Muscle layer of colon (tissue), 2 donors: ENCODE results near the gene MT3.

ENCODE experiments used
- H3K27ac ChIP-seq: one replicate; pipeline ENCODE4 v1.7.0; 2013; ENCODE audit warnings: low read depth, mild to moderate bottlenecking, low read length, moderate library complexity
- H3K27me3 ChIP-seq, 2 donors: one replicate each; pipeline ENCODE4 v1.7.0; 2013; ENCODE audit warnings: low read length in 2 of 2, mild to moderate bottlenecking in 2 of 2; ENCODE audit not compliant: insufficient read depth in 2 of 2, control insufficient read depth in 1 of 2
- H3K36me3 ChIP-seq: one replicate; pipeline ENCODE4 v1.7.0; 2013; ENCODE audit warnings: mild to moderate bottlenecking, low read length; ENCODE audit not compliant: insufficient read depth
- H3K4me1 ChIP-seq: one replicate; pipeline ENCODE4 v1.7.0; 2013; ENCODE audit warnings: mild to moderate bottlenecking, low read length; ENCODE audit not compliant: insufficient read depth
- H3K4me3 ChIP-seq, 2 donors: one replicate each; pipeline ENCODE4 v1.7.0; 2013; ENCODE audit warnings: low read length in 2 of 2, low read depth in 1 of 2, mild to moderate bottlenecking in 1 of 2, moderate library complexity in 1 of 2
- H3K9ac ChIP-seq: one replicate; pipeline ENCODE4 v1.7.0; 2013; ENCODE audit warnings: low read length
- H3K9me3 ChIP-seq: one replicate; pipeline ENCODE4 v1.7.0; 2013; ENCODE audit warnings: mild to moderate bottlenecking, low read length
- donor health status: abdominal sarcoma.
- donor health status: Adenocarcinoma of cecum.

Gene MT3

DNA sequence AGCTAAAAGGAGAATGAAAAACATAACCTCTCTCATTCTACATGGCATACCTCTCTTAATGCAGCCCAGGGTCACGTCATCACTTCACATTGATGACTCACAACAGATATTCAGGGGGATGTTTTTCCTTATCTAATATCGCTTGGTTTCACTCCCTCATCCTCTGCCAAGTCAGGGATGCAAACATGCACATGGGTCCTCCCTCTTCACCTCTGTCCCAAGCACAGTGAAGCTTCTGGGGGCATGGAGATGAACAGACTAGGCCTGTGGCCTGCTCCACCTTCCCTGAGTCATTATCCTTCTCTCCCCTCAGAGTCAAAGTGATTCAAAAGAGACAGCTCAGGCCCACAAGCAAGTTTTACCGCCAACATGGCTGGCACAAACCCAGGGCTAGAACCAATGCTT, 16.7 kb downstream of the MT3 start:
- H3K9me3 ChIP-seq, result no peaks in the 10 kb centered on the region
- no peak overlapping the region for H3K9ac ChIP-seq
- H3K4me1 ChIP-seq, result peaks cover 38% of the 10 kb centered on the region
- H3K36me3 ChIP-seq, result no peaks in the 10 kb centered on the region
- H3K27ac ChIP-seq, result peak overlapping the region; percentile 95
- no peak overlapping the region for H3K4me3 ChIP-seq
- no peaks in the 10 kb centered on the region for H3K27me3 ChIP-seq

DNA sequence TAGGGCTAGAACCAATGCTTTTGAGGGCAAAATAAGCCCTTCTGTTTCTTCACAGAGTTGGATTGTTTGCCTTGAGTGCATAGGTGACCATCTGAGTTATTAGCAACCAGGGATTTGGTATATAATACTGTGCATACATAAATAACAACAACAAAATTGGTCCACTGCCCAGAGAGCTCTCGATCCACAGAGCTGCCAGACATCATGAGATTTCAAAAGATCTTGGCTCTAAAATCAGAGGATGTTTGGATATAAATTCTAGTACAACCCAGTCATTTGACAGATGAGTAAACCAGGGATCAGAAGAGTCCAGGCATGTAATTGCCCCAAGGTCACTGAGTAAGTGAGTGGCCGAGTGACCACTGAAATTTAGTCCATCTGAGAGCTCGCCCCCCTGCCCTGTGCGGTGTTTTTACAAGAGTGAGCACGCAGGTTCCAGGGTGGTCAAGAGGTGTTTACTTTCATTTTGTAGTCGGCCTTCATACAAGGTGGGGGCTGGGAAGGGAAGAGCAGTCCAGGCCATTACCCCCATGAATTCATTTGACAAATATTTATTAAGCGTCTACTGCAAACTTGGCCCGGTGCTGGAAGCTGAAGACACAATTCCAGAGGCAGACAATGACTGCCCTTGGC, 17.3 kb downstream of the MT3 start:
- no peak overlapping the region for H3K9ac ChIP-seq
- H3K9me3 ChIP-seq, result no peaks in the 10 kb centered on the region
- peak overlapping the region; percentile 95 for H3K27ac ChIP-seq
- H3K27me3 ChIP-seq, result no peaks in the 10 kb centered on the region
- H3K4me1 ChIP-seq, result peaks cover 39% of the 10 kb centered on the region
- H3K4me3 ChIP-seq, result no peak overlapping the region
- H3K36me3 ChIP-seq, result no peaks in the 10 kb centered on the region

DNA sequence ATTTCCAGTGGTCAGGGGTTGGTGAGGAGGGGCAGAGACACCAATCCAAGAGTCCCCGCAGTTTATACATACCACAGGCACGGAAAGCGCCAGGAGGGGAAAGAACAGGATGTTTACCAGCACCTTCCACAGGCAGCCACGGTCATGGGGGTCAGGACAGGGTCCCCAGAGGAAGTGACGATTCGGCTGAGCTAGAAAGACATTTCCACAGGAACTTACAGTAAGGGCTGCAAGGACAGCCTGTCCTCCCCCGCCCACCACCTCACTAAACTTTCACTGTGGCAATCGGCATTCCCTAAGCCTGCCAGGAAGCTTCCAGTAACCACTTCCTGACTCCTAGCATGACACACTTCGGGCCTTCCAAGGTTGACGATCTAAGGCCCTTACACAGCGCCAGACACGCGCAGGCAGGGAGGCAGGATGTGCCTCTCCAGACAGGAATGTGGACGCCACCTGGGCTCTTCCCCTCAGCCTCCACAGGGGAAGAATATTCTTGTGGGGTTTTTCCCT, 17.8 kb downstream of the MT3 start:
- Histone ChIP-seq H3K9ac (peak overlapping the region; percentile 68), H3K9me3 (no peaks in the 10 kb centered on the region), H3K27me3 (no peaks in the 10 kb centered on the region), H3K4me1 (peaks cover 41% of the 10 kb centered on the region), H3K27ac (peak overlapping the region; percentile 95), H3K36me3 (no peaks in the 10 kb centered on the region), H3K4me3 (no peak overlapping the region)

DNA sequence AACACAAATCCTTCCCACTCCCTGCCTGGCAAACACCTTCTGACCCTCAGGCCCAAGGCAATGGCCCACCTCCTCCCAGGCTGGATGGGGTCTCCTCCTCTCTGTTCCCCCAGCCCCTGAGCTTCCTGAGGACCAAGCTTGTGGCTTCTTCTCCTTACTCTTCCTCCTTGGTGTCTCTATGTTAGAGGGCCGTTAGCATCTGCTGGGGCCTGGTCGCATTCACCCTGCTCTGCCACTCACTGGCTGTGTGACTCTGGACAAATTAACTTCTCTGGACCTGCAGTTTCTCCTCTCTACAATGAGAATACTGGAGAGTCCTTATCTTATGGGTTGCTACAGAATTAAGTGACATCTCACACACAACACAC, 18.3 kb downstream of the MT3 start:
- Histone ChIP-seq H3K9me3 (no peaks in the 10 kb centered on the region), H3K36me3 (no peaks in the 10 kb centered on the region), H3K27ac (peak overlapping the region; percentile 95), H3K4me3 (peak overlapping the region; percentile 29 to 42), H3K9ac (peak overlapping the region; percentile 68), H3K27me3 (no peaks in the 10 kb centered on the region), H3K4me1 (peaks cover 41% of the 10 kb centered on the region)

DNA sequence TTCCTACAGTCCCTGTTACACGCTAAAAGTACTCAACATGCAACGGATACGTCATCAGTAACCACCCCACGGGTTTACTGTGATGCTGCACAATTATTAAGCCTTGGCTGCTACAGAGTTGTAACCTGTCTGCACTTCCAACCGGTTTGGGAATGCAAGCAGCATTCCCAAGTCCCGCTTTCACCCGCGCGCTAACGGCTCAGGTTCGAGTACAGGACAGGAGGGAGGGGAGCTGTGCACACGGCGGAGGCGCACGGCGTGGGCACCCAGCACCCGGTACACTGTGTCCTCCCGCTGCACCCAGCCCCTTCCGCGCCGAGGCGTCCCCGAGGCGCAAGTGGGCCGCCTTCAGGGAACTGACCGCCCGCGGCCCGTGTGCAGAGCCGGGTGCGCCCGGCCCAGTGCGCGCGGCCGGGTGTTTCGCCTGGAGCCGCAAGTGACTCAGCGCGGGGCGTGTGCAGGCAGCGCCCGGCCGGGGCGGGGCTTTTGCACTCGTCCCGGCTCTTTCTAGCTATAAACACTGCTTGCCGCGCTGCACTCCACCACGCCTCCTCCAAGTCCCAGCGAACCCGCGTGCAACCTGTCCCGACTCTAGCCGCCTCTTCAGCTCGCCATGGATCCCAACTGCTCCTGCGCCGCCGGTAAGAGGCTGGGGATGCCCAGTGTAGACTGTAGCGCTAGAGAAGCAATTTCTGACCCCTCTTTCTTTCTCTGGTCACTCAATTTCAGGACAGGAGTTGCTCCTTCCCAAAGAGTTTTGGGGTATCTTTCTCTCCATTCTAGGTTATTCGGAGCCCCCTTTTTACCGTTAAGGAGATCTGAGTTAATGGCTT, 18.9 kb downstream of the MT3 start, which contains the start of gene MT2A:
Gene MT2A (plus strand): TSS at position 542 of the 833 bp plus-strand sequence. CDS start 72 bp downstream, at position 614.
- peak within 1 kb of the TSS; percentile 95 for H3K27ac ChIP-seq
- no peaks in the 10 kb centered on the region for H3K27me3 ChIP-seq
- peaks cover 41% of the 10 kb centered on the region for H3K4me1 ChIP-seq
- peak within 1 kb of the TSS; percentile 68 for H3K9ac ChIP-seq
- peak within 1 kb of the TSS; percentile 67 to 72 for H3K4me3 ChIP-seq
- H3K36me3 ChIP-seq, result no peaks in the 10 kb centered on the region
- H3K9me3 ChIP-seq, result no peaks in the 10 kb centered on the region

DNA sequence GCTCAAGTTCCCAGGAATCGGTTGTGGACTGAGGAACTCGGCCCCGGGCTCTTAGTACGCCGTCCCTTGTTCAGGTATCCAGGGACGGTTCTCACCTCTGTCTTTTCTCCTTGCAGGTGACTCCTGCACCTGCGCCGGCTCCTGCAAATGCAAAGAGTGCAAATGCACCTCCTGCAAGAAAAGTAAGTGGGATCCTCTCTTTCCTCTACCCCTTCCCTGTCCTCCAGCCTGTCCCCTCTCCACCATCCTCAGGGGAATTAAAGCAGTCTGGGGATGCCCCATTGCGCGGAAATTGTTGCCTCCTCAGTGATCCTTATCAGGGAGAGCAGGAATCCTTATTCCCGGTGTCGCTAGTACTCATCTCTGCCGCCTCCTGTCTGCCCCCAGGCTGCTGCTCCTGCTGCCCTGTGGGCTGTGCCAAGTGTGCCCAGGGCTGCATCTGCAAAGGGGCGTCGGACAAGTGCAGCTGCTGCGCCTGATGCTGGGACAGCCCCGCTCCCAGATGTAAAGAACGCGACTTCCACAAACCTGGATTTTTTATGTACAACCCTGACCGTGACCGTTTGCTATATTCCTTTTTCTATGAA, 19.6 kb downstream of the MT3 start:
- H3K4me3 ChIP-seq, result peak overlapping the region; percentile 67 to 72
- H3K27ac ChIP-seq, result peak overlapping the region; percentile 84
- peaks cover 41% of the 10 kb centered on the region for H3K4me1 ChIP-seq
- peak overlapping the region; percentile 49 for H3K9ac ChIP-seq
- no peaks in the 10 kb centered on the region for H3K9me3 ChIP-seq
- H3K27me3 ChIP-seq, result no peaks in the 10 kb centered on the region
- no peaks in the 10 kb centered on the region for H3K36me3 ChIP-seq

DNA sequence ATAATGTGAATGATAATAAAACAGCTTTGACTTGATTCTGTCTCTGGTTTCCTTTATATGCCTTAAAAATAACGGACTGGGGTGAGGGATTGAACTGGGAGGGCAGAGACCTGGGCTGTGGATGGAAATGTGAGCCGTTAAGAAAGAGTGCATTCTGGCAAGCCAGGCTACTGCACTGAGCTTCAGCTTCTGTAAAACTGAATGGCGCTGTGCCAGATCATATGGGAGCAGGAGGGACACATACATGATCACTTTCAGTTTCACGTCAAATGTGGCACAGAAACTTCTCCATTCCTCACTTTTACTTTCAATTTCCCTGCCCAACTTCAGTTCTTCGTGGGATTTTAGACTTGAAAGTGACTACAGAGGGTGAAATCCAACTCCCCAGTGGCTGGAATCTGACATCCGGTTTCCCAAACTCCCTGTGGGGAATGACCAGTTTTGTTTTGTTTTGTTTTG, 20.2 kb downstream of the MT3 start:
- Histone ChIP-seq H3K27me3 (no peaks in the 10 kb centered on the region), H3K36me3 (no peaks in the 10 kb centered on the region), H3K27ac (peak overlapping the region; percentile 84), H3K9me3 (no peaks in the 10 kb centered on the region), H3K4me1 (peaks cover 41% of the 10 kb centered on the region), H3K9ac (peak overlapping the region; percentile 49), H3K4me3 (peak overlapping the region; percentile 67 to 72)

DNA sequence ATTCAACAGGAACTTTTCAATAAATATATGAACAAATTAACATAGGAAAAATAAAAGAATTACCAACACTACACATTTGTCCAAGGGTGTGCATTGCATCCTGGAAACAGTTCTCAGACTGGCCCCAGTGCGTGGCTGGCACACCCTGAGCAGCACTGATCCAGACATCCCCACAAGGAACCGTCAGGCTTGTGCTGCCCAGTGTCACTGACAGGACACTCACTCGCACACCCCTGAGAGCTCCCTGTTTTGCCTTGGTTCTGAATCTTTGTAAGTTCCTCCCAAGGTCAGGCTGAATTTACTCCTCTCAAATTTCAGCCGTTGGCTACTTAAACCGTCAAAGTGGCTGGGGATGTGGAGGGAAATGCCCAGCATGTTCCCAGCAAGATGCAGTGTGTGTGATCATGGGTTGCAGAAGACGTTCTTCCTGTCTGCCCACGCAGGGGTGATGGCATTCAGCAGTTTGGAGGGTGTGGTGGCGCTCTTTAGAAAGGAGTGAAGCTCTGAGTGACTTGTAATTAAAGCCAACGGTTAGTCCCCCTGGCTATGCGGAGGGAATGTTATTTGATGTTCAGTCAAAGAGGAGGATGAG, 20.8 kb downstream of the MT3 start:
- peaks cover 41% of the 10 kb centered on the region for H3K4me1 ChIP-seq
- H3K4me3 ChIP-seq, result peak overlapping the region; percentile 67 to 72

DNA sequence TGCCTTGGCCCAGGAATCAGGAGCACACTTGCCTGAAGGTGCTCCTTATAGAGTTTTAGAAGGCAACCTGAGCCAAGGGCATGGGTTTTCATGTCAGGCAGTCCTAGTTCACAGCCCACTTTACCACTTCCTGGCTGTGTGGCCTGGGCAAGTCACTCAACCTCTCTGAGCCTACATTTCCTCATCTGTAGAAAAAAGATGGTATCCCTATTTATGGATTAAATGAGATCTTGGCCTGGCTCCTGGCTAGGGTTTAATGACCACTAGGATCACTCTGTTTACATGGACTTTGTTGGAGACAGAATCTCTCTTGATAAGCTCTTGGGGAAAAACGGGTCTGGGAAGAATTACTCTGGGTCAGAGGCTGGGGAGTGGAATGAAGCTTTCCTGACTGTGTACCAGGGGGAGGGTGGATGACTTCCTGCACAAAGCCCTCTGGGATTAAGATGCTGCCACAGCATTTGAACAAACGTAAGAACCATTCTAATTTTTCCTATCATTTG, 21.3 kb downstream of the MT3 start:
- H3K4me3 ChIP-seq, result peak overlapping the region in 1 of 2 donors; percentile 72
- no peak overlapping the region for H3K9ac ChIP-seq
- H3K9me3 ChIP-seq, result no peaks in the 10 kb centered on the region
- peak overlapping the region; percentile 84 for H3K27ac ChIP-seq
- no peaks in the 10 kb centered on the region for H3K36me3 ChIP-seq
- peaks cover 41% of the 10 kb centered on the region for H3K4me1 ChIP-seq
- H3K27me3 ChIP-seq, result no peaks in the 10 kb centered on the region

More for the DNA sequence above, 20.8 kb downstream of the MT3 start:
- peak overlapping the region; percentile 84 for H3K27ac ChIP-seq
- H3K27me3 ChIP-seq, result no peaks in the 10 kb centered on the region
- H3K9ac ChIP-seq, result peak overlapping the region; percentile 49
- no peaks in the 10 kb centered on the region for H3K36me3 ChIP-seq
- H3K9me3 ChIP-seq, result no peaks in the 10 kb centered on the region

DNA sequence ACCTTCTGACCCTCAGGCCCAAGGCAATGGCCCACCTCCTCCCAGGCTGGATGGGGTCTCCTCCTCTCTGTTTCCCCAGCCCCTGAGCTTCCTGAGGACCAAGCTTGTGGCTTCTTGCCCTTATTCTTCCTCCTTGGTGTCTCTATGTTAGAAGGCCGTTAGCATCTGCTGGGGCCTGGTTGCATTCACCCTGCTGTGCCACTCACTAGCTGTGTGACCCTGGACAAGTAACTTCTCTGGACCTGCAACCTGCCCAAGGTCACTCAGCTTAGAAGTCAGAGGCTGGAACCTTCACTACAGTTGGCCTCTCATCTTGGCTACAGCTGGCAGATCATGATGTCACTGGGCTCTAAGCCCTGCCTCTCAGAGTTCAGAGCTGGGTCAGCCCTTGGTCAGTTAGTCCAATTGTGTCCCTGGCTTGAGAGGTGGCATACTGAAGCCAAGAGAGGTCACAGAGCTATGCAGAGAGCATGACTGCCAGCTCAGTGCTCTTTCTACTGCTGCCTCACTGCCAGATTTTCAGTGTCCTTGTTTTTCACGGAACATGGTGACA, 22.0 kb downstream of the MT3 start:
- H3K36me3 ChIP-seq, result no peaks in the 10 kb centered on the region
- H3K27me3 ChIP-seq, result no peaks in the 10 kb centered on the region
- no peaks in the 10 kb centered on the region for H3K9me3 ChIP-seq
- H3K4me3 ChIP-seq, result no peak overlapping the region
- no peak overlapping the region for H3K27ac ChIP-seq
- H3K4me1 ChIP-seq, result peaks cover 39% of the 10 kb centered on the region
- no peak overlapping the region for H3K9ac ChIP-seq
